Hepatocyte (in vitro differentiated cells): ENCODE results near the gene TTLL1. TPM values are rescaled to one million over a fixed set of nuclear protein-coding genes. Genes with fewer than 3 reads are reported as not detected.

Source experiments
- DNase-seq: peaks from one replicate; pipeline ENCODE4 v3.0.0-alpha.2; 2016; ENCODE audit warnings: low spot score
- H2AFZ ChIP-seq: fragments of 200-600 bp; sonication (generic); 2 replicates; pipeline ENCODE4 v1.6.0; 2016; ENCODE audit warnings: antibody characterized with exemption, mild to moderate bottlenecking
- H3K27ac ChIP-seq: fragments of 200-600 bp; sonication (generic); 2 replicates; pipeline ENCODE4 v1.5.1; 2016; ENCODE audit warnings: mild to moderate bottlenecking
- H3K27me3 ChIP-seq: fragments of 200-600 bp; sonication (generic); 2 replicates; pipeline ENCODE4 v1.6.1; 2016
- H3K36me3 ChIP-seq: fragments of 200-600 bp; sonication (generic); replicated peaks from 2 replicates; pipeline ENCODE4 v1.5.1; 2016; ENCODE audit warnings: low read depth; ENCODE audit not compliant: insufficient read depth
- H3K4me1 ChIP-seq: fragments of 200-600 bp; sonication (generic); 2 replicates; pipeline ENCODE4 v1.5.1; 2016; ENCODE audit warnings: mild to moderate bottlenecking, moderate library complexity; ENCODE audit not compliant: insufficient read depth
- H3K4me2 ChIP-seq: fragments of 200-600 bp; sonication (generic); 2 replicates; pipeline ENCODE4 v1.6.0; 2016
- H3K4me3 ChIP-seq: fragments of 200-600 bp; sonication (generic); 2 replicates; pipeline ENCODE4 v1.5.1; 2016; ENCODE audit warnings: mild to moderate bottlenecking
- H3K79me2 ChIP-seq: fragments of 200-600 bp; sonication (generic); 2 replicates; pipeline ENCODE4 v1.6.0; 2017; ENCODE audit warnings: mild to moderate bottlenecking
- H3K9me2 ChIP-seq: fragments of 200-600 bp; sonication (generic); replicated peaks from 2 replicates; pipeline ENCODE4 v1.6.0; 2017; ENCODE audit warnings: mild to moderate bottlenecking; ENCODE audit not compliant: insufficient read depth
- H3K9me3 ChIP-seq: fragments of 200-600 bp; sonication (generic); 2 replicates; pipeline ENCODE4 v1.5.1; 2016; ENCODE audit warnings: low read depth, mild to moderate bottlenecking
- H4K20me1 ChIP-seq: fragments of 200-600 bp; sonication (generic); 2 replicates; pipeline ENCODE4 v1.6.0; 2016; ENCODE audit warnings: mild to moderate bottlenecking; ENCODE audit not compliant: insufficient read depth, poor library complexity, severe bottlenecking
- CTCF ChIP-seq: fragments of 200-600 bp; sonication (generic); IDR thresholded peaks from 2 replicates; pipeline ENCODE4 v1.5.1; 2016; ENCODE audit warnings: antibody characterized with exemption, mild to moderate bottlenecking; ENCODE audit not compliant: poor library complexity
- EZH2 ChIP-seq: fragments of 200-600 bp; sonication (generic); IDR thresholded peaks from 2 replicates; pipeline ENCODE4 v1.6.1; 2016; ENCODE audit warnings: antibody characterized with exemption, mild to moderate bottlenecking, borderline replicate concordance
- EZH2phosphoT487 ChIP-seq: fragments of 200-600 bp; sonication (generic); IDR thresholded peaks from one replicate; pipeline ENCODE4 v1.6.1; 2018; ENCODE audit warnings: antibody characterized with exemption, mild to moderate bottlenecking, low read depth, moderate library complexity; ENCODE audit not compliant: unreplicated experiment, severe bottlenecking
- WGBS: methylation state at CpG from one replicate; pipeline ENCODE4 v1.1.6; 2016; ENCODE audit warnings: low lambda C conversion rate; ENCODE audit errors: missing lambda C conversion rate; 5-methylcytosine and 5-hydroxymethylcytosine counted together
- polyA plus RNA-seq: library from polyadenylated mRNA; unstranded; fragments of >200 nt; fragmentation: Nextera tagmentation; extraction: Ambion mirVana; gene quantifications from 2 replicates; pipeline ENCODE4 v1.2.1, GENCODE V29; 2016
- total RNA-seq: library from RNA; depleted of rRNA; stranded (reverse); fragments of >200 nt; gene quantifications from 2 replicates; pipeline ENCODE4 v1.2.3, GENCODE V29; 2014

The TTLL1 gene
- total and polyA plus RNA-seq, 2 experiments from 2014 or later, result 6.4 to 8.7 TPM

GRCh38 chr22:43066844-43067385 lies 22.3 kb downstream of the TTLL1 start:
- Histone ChIP-seq H3K36me3 (no peaks in the 10 kb centered on the region), H3K27ac (peak overlapping the region; percentile 84), H3K79me2 (no peaks in the 10 kb centered on the region), H3K4me3 (no peak overlapping the region), H3K27me3 (no peaks in the 10 kb centered on the region), H3K9me2 (no peaks in the 10 kb centered on the region), H3K4me2 (no peak overlapping the region), H4K20me1 (no peaks in the 10 kb centered on the region), H3K4me1 (no peaks in the 10 kb centered on the region), H3K9me3 (no peaks in the 10 kb centered on the region), H2AFZ (no peak overlapping the region)
- peak; percentile 66 for DNase-seq
- WGBS, result 71% methylated on average over 11 of the region's 11 CpGs
- TF ChIP-seq CTCF (no peak), EZH2 (no peak), EZH2phosphoT487 (no peak)

- TF ChIP-seq EZH2phosphoT487, result no peak
- TF ChIP-seq EZH2, result no peak
- TF ChIP-seq CTCF, result no peak
- Histone ChIP-seq H4K20me1 (no peaks in the 10 kb centered on the region), H3K4me1 (no peaks in the 10 kb centered on the region), H3K4me3 (no peak overlapping the region), H3K9me2 (no peaks in the 10 kb centered on the region), H2AFZ (no peak overlapping the region), H3K9me3 (no peaks in the 10 kb centered on the region), H3K79me2 (no peaks in the 10 kb centered on the region), H3K4me2 (no peak overlapping the region), H3K27me3 (no peaks in the 10 kb centered on the region), H3K36me3 (no peaks in the 10 kb centered on the region), H3K27ac (no peak overlapping the region)
- no peak for DNase-seq
- WGBS, result 92% methylated on average over 6 of the region's 7 CpGs
Measured at GRCh38 chr22:43066134-43066533, 23.1 kb downstream of the TTLL1 start.

GRCh38 chr22:43060183-43060582 lies 29.0 kb downstream of the TTLL1 start:
- no peaks in the 10 kb centered on the region for H3K36me3 ChIP-seq
- TF ChIP-seq CTCF, result peak; percentile 48
- no peak for TF ChIP-seq EZH2phosphoT487
- H3K27me3 ChIP-seq, result no peaks in the 10 kb centered on the region
- peak; percentile 36 for DNase-seq
- no peaks in the 10 kb centered on the region for H3K79me2 ChIP-seq
- H3K9me3 ChIP-seq, result no peaks in the 10 kb centered on the region
- H2AFZ ChIP-seq, result no peak overlapping the region
- H3K4me3 ChIP-seq, result no peak overlapping the region
- no peak overlapping the region for H3K4me2 ChIP-seq
- no peak overlapping the region for H3K27ac ChIP-seq
- H3K9me2 ChIP-seq, result no peaks in the 10 kb centered on the region
- no peaks in the 10 kb centered on the region for H3K4me1 ChIP-seq
- no peaks in the 10 kb centered on the region for H4K20me1 ChIP-seq
- 45% methylated on average over 5 of the region's 5 CpGs for WGBS

- H3K4me3 ChIP-seq, result no peak overlapping the region
- H3K79me2 ChIP-seq, result no peaks in the 10 kb centered on the region
- H3K27me3 ChIP-seq, result no peaks in the 10 kb centered on the region
- no peak for DNase-seq
- no peak overlapping the region for H2AFZ ChIP-seq
- H4K20me1 ChIP-seq, result no peaks in the 10 kb centered on the region
- H3K9me2 ChIP-seq, result no peaks in the 10 kb centered on the region
- no peaks in the 10 kb centered on the region for H3K9me3 ChIP-seq
- H3K4me2 ChIP-seq, result no peak overlapping the region
- no peak overlapping the region for H3K27ac ChIP-seq
- 92% methylated on average over 7 of the region's 7 CpGs for WGBS
- H3K36me3 ChIP-seq, result no peaks in the 10 kb centered on the region
- TF ChIP-seq EZH2phosphoT487 (no peak), CTCF (no peak), EZH2 (no peak)
- H3K4me1 ChIP-seq, result no peaks in the 10 kb centered on the region
Measured at GRCh38 chr22:43057641-43058040, 31.6 kb downstream of the TTLL1 start.
